RPMI7951 (cell line): Measurements from ENCODE around the gene AATF. TPM values are rescaled to one million over a fixed set of nuclear protein-coding genes. Genes with fewer than 3 reads are reported as not detected.

Experiments
- DNase-seq: peaks from one replicate; pipeline ENCODE4 v3.0.0-alpha.2; 2012; ENCODE audit warnings: low read depth
- total RNA-seq: library from RNA; depleted of rRNA; stranded (reverse); fragments of >200 nt; shearing (Covaris generic); gene quantifications from 2 replicates; pipeline ENCODE4 v1.2.3, GENCODE V29; 2014

AATF gene
- total RNA-seq, 1 experiment from 2014 or later, result 27.0 TPM

- DNase-seq, result no peak
These were observed 7.3 kb upstream of the AATF start for GRCh38 chr17:36941265-36942010.

- peak; percentile 41 for DNase-seq
These were observed 6.6 kb upstream of the AATF start for GRCh38 chr17:36942019-36942599.

GRCh38 chr17:36942631-36943125 is 6.1 kb upstream of the AATF start:
- no peak for DNase-seq

- no peak for DNase-seq
These were observed 5.2 kb upstream of the AATF start for GRCh38 chr17:36943250-36944191.

- no peak for DNase-seq
These were observed 4.2 kb upstream of the AATF start for GRCh38 chr17:36944553-36944952.

GRCh38 chr17:36945140-36945539 is 3.6 kb upstream of the AATF start:
- no peak for DNase-seq

- DNase-seq, result no peak
These were observed 2.6 kb upstream of the AATF start for GRCh38 chr17:36945959-36946725.

GRCh38 chr17:36946726-36947091 is 2.0 kb upstream of the AATF start:
- DNase-seq, result no peak

- DNase-seq, result no peak
These were observed 635 bp upstream of the AATF start for GRCh38 chr17:36947922-36948716.

GRCh38 chr17:36949461-36949927 is 740 bp downstream of the AATF start:
- DNase-seq, result no peak

- DNase-seq, result no peak
These were observed 1.3 kb downstream of the AATF start for GRCh38 chr17:36950027-36950426.

- no peak for DNase-seq
These were observed 2.5 kb downstream of the AATF start for GRCh38 chr17:36951084-36951789.

GRCh38 chr17:36971508-36971907 is 22.8 kb downstream of the AATF start:
- no peak for DNase-seq

- no peak for DNase-seq
These were observed 23.5 kb downstream of the AATF start for GRCh38 chr17:36972186-36972700.

- no peak for DNase-seq
These were observed 24.2 kb downstream of the AATF start for GRCh38 chr17:36972905-36973304.

- no peak for DNase-seq
These were observed 27.3 kb downstream of the AATF start for GRCh38 chr17:36975922-36976515.

- no peak for DNase-seq
These were observed 28.3 kb downstream of the AATF start for GRCh38 chr17:36977066-36977465.

GRCh38 chr17:36977568-36977967 is 28.8 kb downstream of the AATF start:
- no peak for DNase-seq

- DNase-seq, result peak; percentile 11
These were observed 30.2 kb downstream of the AATF start for GRCh38 chr17:36978810-36979564.
